Mucosa of rectum (tissue), 2 donors: ENCODE results near the gene ARHGEF40.
A peak's percentile ranks its signal among the peaks of the same experiment; 100 is the strongest.

Experiments used
- H3K27ac ChIP-seq, 2 donors: one replicate each; pipeline ENCODE4 v1.7.0; 2013; ENCODE audit warnings: inconsistent platforms in 2 of 2, low read depth in 2 of 2, low read length in 2 of 2
- H3K27me3 ChIP-seq, 2 donors: one replicate each; pipeline ENCODE4 v1.7.0; 2013; ENCODE audit warnings: low read length in 2 of 2; ENCODE audit not compliant: control insufficient read depth in 2 of 2, insufficient read depth in 2 of 2
- H3K36me3 ChIP-seq, 2 donors: one replicate each; pipeline ENCODE4 v1.7.0; 2013; ENCODE audit warnings: low read length in 2 of 2; ENCODE audit not compliant: control insufficient read depth in 2 of 2, insufficient read depth in 2 of 2
- H3K4me1 ChIP-seq, 2 donors: one replicate each; pipeline ENCODE4 v1.7.0; 2013; ENCODE audit warnings: low read length in 2 of 2, mild to moderate bottlenecking in 1 of 2; ENCODE audit not compliant: control insufficient read depth in 2 of 2, insufficient read depth in 2 of 2
- H3K4me3 ChIP-seq, 2 donors: one replicate each; pipeline ENCODE4 v1.7.0; 2013; ENCODE audit warnings: low read length in 2 of 2
- H3K9ac ChIP-seq, 2 donors: one replicate each; pipeline ENCODE4 v1.7.0; 2013; ENCODE audit warnings: low read length in 2 of 2, low read depth in 1 of 2, mild to moderate bottlenecking in 1 of 2
- H3K9me3 ChIP-seq, 2 donors: one replicate each; pipeline ENCODE4 v1.7.0; 2013; ENCODE audit warnings: low read length in 2 of 2; ENCODE audit not compliant: control insufficient read depth in 2 of 2
- donor health status: healthy.
- donor health status: Normal muscosa, but diverticular disease.

ARHGEF40 gene

GRCh38 chr14:21104448-21105060 lies 34.5 kb downstream of the ARHGEF40 start:
- peak overlapping the region; percentile 82 to 85 for H3K4me3 ChIP-seq
- no peaks in the 10 kb centered on the region for H3K36me3 ChIP-seq
- H3K9ac ChIP-seq: peak overlapping the region; percentile 88 to 90
- H3K4me1 ChIP-seq: peaks cover 45 to 60% of the 10 kb centered on the region in 2 donors
- no peaks in the 10 kb centered on the region for H3K27me3 ChIP-seq
- H3K27ac ChIP-seq: peak overlapping the region; percentile 97 to 99
- no peaks in the 10 kb centered on the region for H3K9me3 ChIP-seq

- Histone ChIP-seq H3K9me3 (no peaks in the 10 kb centered on the region), H3K9ac (peak overlapping the region; percentile 49 to 90), H3K27me3 (no peaks in the 10 kb centered on the region), H3K36me3 (no peaks in the 10 kb centered on the region), H3K27ac (peak overlapping the region; percentile 97 to 99), H3K4me1 (peaks cover 43 to 54% of the 10 kb centered on the region in 2 donors), H3K4me3 (peak overlapping the region; percentile 82 to 85)
Measured at GRCh38 chr14:21105095-21105494, 35.0 kb downstream of the ARHGEF40 start.

- Histone ChIP-seq H3K4me3 (no peak overlapping the region), H3K36me3 (no peaks in the 10 kb centered on the region), H3K9me3 (no peaks in the 10 kb centered on the region), H3K9ac (no peak overlapping the region), H3K27me3 (no peaks in the 10 kb centered on the region), H3K27ac (peak overlapping the region in 1 of 2 donors; percentile 18), H3K4me1 (peaks cover 43 to 44% of the 10 kb centered on the region in 2 donors)
Measured at GRCh38 chr14:21106176-21106497, 36.0 kb downstream of the ARHGEF40 start.

GRCh38 chr14:21106498-21107282 lies 36.6 kb downstream of the ARHGEF40 start:
- Histone ChIP-seq H3K4me1 (peaks cover 39 to 42% of the 10 kb centered on the region in 2 donors), H3K27me3 (no peaks in the 10 kb centered on the region), H3K9me3 (no peaks in the 10 kb centered on the region), H3K4me3 (peak overlapping the region in 1 of 2 donors; percentile 55), H3K9ac (peak overlapping the region in 1 of 2 donors; percentile 26), H3K27ac (peak overlapping the region; percentile 6 to 33), H3K36me3 (no peaks in the 10 kb centered on the region)

- H3K9ac ChIP-seq: no peak overlapping the region
- H3K4me1 ChIP-seq: peaks cover 32 to 38% of the 10 kb centered on the region in 2 donors
- no peaks in the 10 kb centered on the region for H3K9me3 ChIP-seq
- H3K36me3 ChIP-seq: no peaks in the 10 kb centered on the region
- H3K27ac ChIP-seq: peak overlapping the region; percentile 6 to 33
- H3K4me3 ChIP-seq: no peak overlapping the region
- H3K27me3 ChIP-seq: no peaks in the 10 kb centered on the region
Measured at GRCh38 chr14:21107283-21107800, 37.2 kb downstream of the ARHGEF40 start.

GRCh38 chr14:21108791-21109190 lies 38.7 kb downstream of the ARHGEF40 start:
- no peaks in the 10 kb centered on the region for H3K27me3 ChIP-seq
- H3K27ac ChIP-seq: no peak overlapping the region
- peaks cover 21 to 29% of the 10 kb centered on the region in 2 donors for H3K4me1 ChIP-seq
- no peak overlapping the region for H3K9ac ChIP-seq
- no peaks in the 10 kb centered on the region for H3K36me3 ChIP-seq
- H3K4me3 ChIP-seq: no peak overlapping the region
- no peaks in the 10 kb centered on the region for H3K9me3 ChIP-seq

GRCh38 chr14:21109377-21110138 lies 39.5 kb downstream of the ARHGEF40 start:
- no peaks in the 10 kb centered on the region for H3K27me3 ChIP-seq
- H3K9ac ChIP-seq: no peak overlapping the region
- H3K4me3 ChIP-seq: no peak overlapping the region
- H3K27ac ChIP-seq: no peak overlapping the region
- no peaks in the 10 kb centered on the region for H3K9me3 ChIP-seq
- no peaks in the 10 kb centered on the region for H3K36me3 ChIP-seq
- H3K4me1 ChIP-seq: peaks cover 15 to 22% of the 10 kb centered on the region in 2 donors

GRCh38 chr14:21112255-21112654 lies 42.2 kb downstream of the ARHGEF40 start:
- Histone ChIP-seq H3K4me3 (no peak overlapping the region), H3K9me3 (no peaks in the 10 kb centered on the region), H3K4me1 (peaks cover 0 to 2% of the 10 kb centered on the region in 2 donors), H3K27ac (no peak overlapping the region), H3K9ac (no peak overlapping the region), H3K36me3 (no peaks in the 10 kb centered on the region), H3K27me3 (no peaks in the 10 kb centered on the region)

GRCh38 chr14:21113369-21113768 lies 43.3 kb downstream of the ARHGEF40 start:
- no peak overlapping the region for H3K9ac ChIP-seq
- H3K9me3 ChIP-seq: no peaks in the 10 kb centered on the region
- no peak overlapping the region for H3K27ac ChIP-seq
- no peak overlapping the region for H3K4me3 ChIP-seq
- H3K27me3 ChIP-seq: no peaks in the 10 kb centered on the region
- H3K4me1 ChIP-seq: no peaks in the 10 kb centered on the region
- H3K36me3 ChIP-seq: no peaks in the 10 kb centered on the region

GRCh38 chr14:21118933-21119332 lies 48.8 kb downstream of the ARHGEF40 start:
- H3K4me1 ChIP-seq: no peaks in the 10 kb centered on the region
- H3K36me3 ChIP-seq: no peaks in the 10 kb centered on the region
- H3K27ac ChIP-seq: no peak overlapping the region
- no peaks in the 10 kb centered on the region for H3K9me3 ChIP-seq
- no peak overlapping the region for H3K4me3 ChIP-seq
- H3K27me3 ChIP-seq: no peaks in the 10 kb centered on the region
- no peak overlapping the region for H3K9ac ChIP-seq
